A549 (cell line): ENCODE results near the gene SYNPR. TPM values are rescaled to one million over a fixed set of nuclear protein-coding genes. Genes with fewer than 3 reads are reported as not detected.
A peak's percentile ranks its signal among the peaks of the same experiment; 100 is the strongest.

Source experiments
- ATAC-seq, 2 experiments: fragments of 200-7000 bp in 1 of 2; fragments of >200 bp in 1 of 2; cut with Nextera tagmentation in 1 of 2; cut with Tn5 transposase in 1 of 2; 3 replicates each; pipeline versions ENCODE4 v1.8.0 to v1.9.1; 2018 to 2020; ENCODE audit warnings: mild to moderate bottlenecking in 1 of 2, moderate library complexity in 1 of 2
- CTCF ChIA-PET: fragments of 300-600 bp; sonication (Branson Sonifier 250); formaldehyde crosslinking; extraction: SDS; loops from one replicate; lab custom pipeline; 2021; ENCODE audit warnings: antibody characterized with exemption, inconsistent platforms; lab: Yijun Ruan, JAX
- POLR2A ChIA-PET: fragments of 350-600 bp; formaldehyde crosslinking; extraction: SDS; loops from one replicate; lab custom pipeline; 2021; ENCODE audit warnings: antibody characterized with exemption, inconsistent platforms; lab: Yijun Ruan, JAX
- DNase-seq, 2 experiments: peaks; one replicate each; pipeline versions ENCODE4 v3.0.0 to v3.0.0-alpha.2; 2011 to 2016; ENCODE audit warnings: low read depth in 1 of 2, low spot score in 1 of 2
- FAIRE-seq: peaks from 2 replicates; lab custom pipeline; 2011; peaks lifted over from hg19 to GRCh38; lab: Jason Lieb, UNC
- H3K27ac ChIP-seq, 2 experiments: fragments of >200 bp; sonication (Bioruptor Twin); formaldehyde crosslinking; 3 replicates each; pipeline ENCODE4 v1.5.1; 2016 to 2017
- H3K4me1 ChIP-seq: fragments of >200 bp; sonication (Bioruptor Twin); formaldehyde crosslinking; 3 replicates; pipeline ENCODE4 v1.6.1; 2016
- H3K4me2 ChIP-seq: fragments of >200 bp; sonication (Bioruptor Twin); formaldehyde crosslinking; 3 replicates; pipeline ENCODE4 v1.6.1; 2016
- H3K4me3 ChIP-seq: fragments of >200 bp; sonication (Bioruptor Twin); formaldehyde crosslinking; 3 replicates; pipeline ENCODE4 v1.5.1; 2016
- H3K9me3 ChIP-seq: fragments of >200 bp; sonication (Bioruptor Twin); formaldehyde crosslinking; 3 replicates; pipeline ENCODE4 v1.6.1; 2016
- BHLHE40 ChIP-seq: IDR thresholded peaks from 2 replicates; pipeline ENCODE4 v1.6.1; 2012; ENCODE audit warnings: low read depth, low read length, inconsistent platforms
- CBX8 ChIP-seq: fragments of 200-600 bp; sonication (generic); IDR thresholded peaks from 2 replicates; pipeline ENCODE4 v1.6.1; 2016
- CHD4 ChIP-seq: fragments of 200-600 bp; sonication (generic); IDR thresholded peaks from 2 replicates; pipeline ENCODE4 v1.6.1; 2016; ENCODE audit warnings: antibody characterized with exemption, mild to moderate bottlenecking, borderline replicate concordance
- E2F6 ChIP-seq: IDR thresholded peaks from 2 replicates; pipeline ENCODE4 v1.6.1; 2012; ENCODE audit warnings: low read depth, borderline replicate concordance
- FOSB ChIP-seq: fragments of 250-450 bp; sonication (Bioruptor Pico); IDR thresholded peaks from 2 replicates; pipeline ENCODE4 v1.5.0; 2020; ENCODE audit warnings: mild to moderate bottlenecking, moderate library complexity
- FOSL2 ChIP-seq, 2 experiments: fragments of 450-650 bp in 1 of 2; fragments of >200 bp in 1 of 2; sonication (Bioruptor Twin) in 1 of 2; formaldehyde crosslinking; IDR thresholded peaks; 2 replicates each; pipeline versions ENCODE4 v1.5.0 to v1.6.1; 2016 to 2020; ENCODE audit warnings: mild to moderate bottlenecking in 1 of 2, moderate library complexity in 1 of 2
- GATA3 ChIP-seq: IDR thresholded peaks from 2 replicates; pipeline ENCODE4 v1.6.1; 2012; ENCODE audit warnings: borderline replicate concordance
- HDAC2 ChIP-seq: fragments of 200-600 bp; sonication (generic); IDR thresholded peaks from 2 replicates; pipeline ENCODE4 v1.6.1; 2016
- HEYL ChIP-seq: fragments of 250-450 bp; sonication (Bioruptor Pico); IDR thresholded peaks from 2 replicates; pipeline ENCODE4 v1.8.0; 2021; ENCODE audit warnings: mild to moderate bottlenecking, moderate library complexity
- HOXA7 ChIP-seq: fragments of 250-450 bp; sonication (Bioruptor Pico); IDR thresholded peaks from 2 replicates; pipeline ENCODE4 v1.5.0; 2020; ENCODE audit warnings: mild to moderate bottlenecking, moderate library complexity
- JUNB ChIP-seq: fragments of >200 bp; sonication (Bioruptor Twin); formaldehyde crosslinking; IDR thresholded peaks from 2 replicates; pipeline ENCODE4 v1.6.1; 2016
- KDM1A ChIP-seq: fragments of 200-600 bp; sonication (generic); IDR thresholded peaks from 2 replicates; pipeline ENCODE4 v1.6.1; 2016; ENCODE audit warnings: low read depth, mild to moderate bottlenecking
- MAX ChIP-seq: IDR thresholded peaks from 2 replicates; pipeline ENCODE4 v1.6.1; 2012
- MYC ChIP-seq: IDR thresholded peaks from 2 replicates; pipeline ENCODE4 v1.6.1; 2012; ENCODE audit warnings: mild to moderate bottlenecking, inconsistent platforms, low read length, improper control_type of control experiment, borderline replicate concordance
- NPAS2 ChIP-seq: fragments of 250-450 bp; sonication (Bioruptor Pico); IDR thresholded peaks from 2 replicates; pipeline ENCODE4 v1.8.0; 2022; ENCODE audit warnings: mild to moderate bottlenecking, moderate library complexity, borderline replicate concordance
- NR3C1 ChIP-seq: fragments of >200 bp; sonication (Bioruptor Twin); formaldehyde crosslinking; IDR thresholded peaks from 3 replicates; pipeline ENCODE4 v1.6.1; 2017
- PHF8 ChIP-seq: fragments of 200-600 bp; sonication (generic); IDR thresholded peaks from 2 replicates; pipeline ENCODE4 v1.6.1; 2016; ENCODE audit warnings: low read depth, mild to moderate bottlenecking, antibody characterized with exemption, moderate library complexity, borderline replicate concordance
- POLR2A ChIP-seq: IDR thresholded peaks from 2 replicates; pipeline ENCODE4 v1.6.1; 2012; ENCODE audit warnings: mild to moderate bottlenecking, low read length
- RCOR1 ChIP-seq: fragments of 150-350 bp; IDR thresholded peaks from 2 replicates; pipeline ENCODE4 v1.6.1; 2014; ENCODE audit warnings: antibody characterized with exemption, low read length, low read depth
- RFX5 ChIP-seq: fragments of 450-650 bp; IDR thresholded peaks from 2 replicates; pipeline ENCODE4 v1.7.1; 2014; ENCODE audit warnings: antibody characterized with exemption, mild to moderate bottlenecking, moderate library complexity
- SMC3 ChIP-seq: fragments of >200 bp; sonication (Bioruptor Twin); formaldehyde crosslinking; IDR thresholded peaks from 3 replicates; pipeline ENCODE4 v1.6.1; 2018; ENCODE audit warnings: inconsistent platforms
- TFCP2L1 ChIP-seq: fragments of 250-450 bp; sonication (Bioruptor Pico); IDR thresholded peaks from 2 replicates; pipeline ENCODE4 v1.5.0; 2021; ENCODE audit warnings: mild to moderate bottlenecking
- TP53 ChIP-seq: fragments of 250-450 bp; sonication (Bioruptor Pico); IDR thresholded peaks from 2 replicates; pipeline ENCODE4 v1.5.0; 2021; ENCODE audit warnings: mild to moderate bottlenecking, moderate library complexity
- WGBS: methylation state at CpG from one replicate; pipeline ENCODE4 v1.1.6; 2017; ENCODE audit errors: missing lambda C conversion rate; 5-methylcytosine and 5-hydroxymethylcytosine counted together
- polyA plus RNA-seq, 4 experiments: library from polyadenylated mRNA; depleted of rRNA in 3 of 4; stranded (reverse); fragments of >200 nt; fragmentation: RNase III in 1 of 4; extraction: RNeasy Plus Mini Kit Qiagen cat#74134 plus additional on column Dnase treatment in 1 of 4; gene quantifications; 2 replicates in 3 of 4; 3 replicates in 1 of 4; pipeline ENCODE4 v1.2.3, GENCODE V29; 2011 to 2017

Gene SYNPR
- polyA plus RNA-seq, 2 of the 4 experiments (the other 2 are of a cell fraction) = not detected

GRCh38 chr3:63500196-63500595, 222.1 kb downstream of the SYNPR start:
- DNase-seq (no peak), ATAC-seq (no peak), FAIRE-seq (no peak)
- Histone ChIP-seq H3K4me1 (no peaks in the 10 kb centered on the region), H3K27ac (no peak overlapping the region), H3K9me3 (no peaks in the 10 kb centered on the region), H3K4me2 (no peak overlapping the region), H3K4me3 (no peak overlapping the region)
- ChIA-PET POLR2A (no interaction called here), CTCF (no interaction called here)
- TF ChIP-seq NPAS2 (CRISPR knock-in tag) (no peak), BHLHE40 (no peak), POLR2A (no peak), TP53 (CRISPR knock-in tag) (no peak), HEYL (no peak), HDAC2 (no peak), RFX5 (no peak), MYC (no peak), MAX (no peak), NR3C1 (no peak), E2F6 (no peak), FOSL2 (IDR thresholded peaks at IDR 0.05) (no peak), FOSL2 (CRISPR knock-in tag; IDR thresholded peaks at IDR 0.05) (no peak)
- 6% methylated on average over 5 of the region's 5 CpGs for WGBS

GRCh38 chr3:63508305-63508704, 230.2 kb downstream of the SYNPR start:
- H3K4me1 ChIP-seq = no peaks in the 10 kb centered on the region
- no peak overlapping the region for H3K4me3 ChIP-seq
- no peaks in the 10 kb centered on the region for H3K9me3 ChIP-seq
- peak in 1 of 2 experiments; percentile 1 for DNase-seq
- POLR2A ChIA-PET = no interaction called here
- no peak for TF ChIP-seq JUNB
- no peak for FAIRE-seq
- no peak overlapping the region for H3K4me2 ChIP-seq
- CTCF ChIA-PET = no interaction called here
- WGBS = 0% methylated on average over 1 of the region's 1 CpG
- ATAC-seq = no peak
- H3K27ac ChIP-seq = no peak overlapping the region

GRCh38 chr3:63508771-63509170, 230.7 kb downstream of the SYNPR start:
- POLR2A ChIA-PET = no interaction called here
- no peak for ATAC-seq
- Histone ChIP-seq H3K4me3 (no peak overlapping the region), H3K9me3 (no peaks in the 10 kb centered on the region), H3K4me1 (no peaks in the 10 kb centered on the region), H3K27ac (no peak overlapping the region), H3K4me2 (no peak overlapping the region)
- no peak for DNase-seq
- no peak for FAIRE-seq
- CTCF ChIA-PET = no interaction called here
- no peak for TF ChIP-seq KDM1A
- no peak for TF ChIP-seq SMC3
- TF ChIP-seq CHD4 = no peak
- TF ChIP-seq PHF8 = no peak

- POLR2A ChIA-PET = no interaction called here
- FAIRE-seq (no peak), ATAC-seq (no peak), DNase-seq (no peak)
- Histone ChIP-seq H3K4me2 (no peak overlapping the region), H3K4me1 (no peaks in the 10 kb centered on the region), H3K4me3 (no peak overlapping the region), H3K9me3 (no peaks in the 10 kb centered on the region), H3K27ac (no peak overlapping the region)
- 14% methylated on average over 1 of the region's 1 CpG for WGBS
- CTCF ChIA-PET = interaction anchor here (0.6 kb wide), 1 partner anchor 413 kb away, joined by 3 read pairs; no protein-coding TSS in a partner anchor
- TF ChIP-seq HOXA7 = no peak
- no peak for TF ChIP-seq RCOR1
- TF ChIP-seq TFCP2L1 = no peak
- no peak for TF ChIP-seq GATA3
- TF ChIP-seq CBX8 = no peak
- TF ChIP-seq FOSB (CRISPR knock-in tag) = no peak
Measured at GRCh38 chr3:63513791-63514190, 235.7 kb downstream of the SYNPR start.
